Stimulated activated CD4-positive, alpha-beta T cell treated with anti-CD3 and anti-CD28 coated beads, Interleukin-1b, Interleukin-23, amount 100 ng/mL, for 24 hours (primary cell): Measurements from ENCODE around the gene PRKAG2.

ENCODE experiments used
- DNase-seq, 4 experiments: peaks; one replicate each; pipeline ENCODE4 v3.0.0-alpha.2; 2020; ENCODE audit warnings: low read depth in 4 of 4, low spot score in 1 of 4

Gene PRKAG2

DNA sequence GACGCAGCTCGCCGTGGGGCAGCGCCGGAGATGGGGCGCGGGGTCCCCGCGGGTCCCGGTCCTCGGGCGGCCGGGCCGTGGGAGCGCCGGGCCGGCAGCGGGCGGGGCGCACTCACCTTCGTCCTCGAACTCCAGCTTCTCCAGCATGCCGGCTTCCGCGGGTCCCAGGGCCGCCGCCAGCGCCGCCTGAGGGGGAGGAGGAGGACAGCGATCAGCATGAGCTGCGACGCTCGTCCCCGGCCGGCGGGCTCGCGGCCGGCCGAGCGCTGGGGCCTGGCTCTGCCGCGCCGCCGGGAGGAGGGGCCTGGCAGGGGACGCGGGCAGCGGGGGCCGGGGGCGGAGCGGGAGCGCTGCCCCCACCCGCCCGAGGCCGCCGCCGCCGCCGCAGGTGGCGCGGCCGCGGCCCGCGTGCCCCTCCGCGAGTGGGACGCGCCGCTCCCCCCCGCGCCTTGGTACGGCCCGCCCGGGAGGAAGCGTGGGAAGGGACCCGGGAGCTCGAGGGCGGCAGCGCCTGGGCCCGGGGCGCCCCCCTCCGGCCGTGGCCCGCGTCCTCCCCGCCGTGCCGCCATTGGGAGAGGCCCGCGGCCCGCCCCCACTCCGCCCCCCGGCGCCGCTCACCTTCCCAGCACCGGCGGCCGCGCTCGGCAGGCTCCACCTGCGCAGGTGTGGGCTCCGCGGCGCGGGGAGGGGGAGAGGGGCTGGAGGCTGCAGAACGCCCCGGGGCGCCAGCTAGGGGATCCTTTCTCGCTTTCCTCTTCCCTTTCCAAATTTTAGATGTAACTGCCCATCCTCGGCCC is 244.8 kb downstream of the PRKAG2 start:
- peak; percentile 66 to 80 (median 72) for DNase-seq

DNA sequence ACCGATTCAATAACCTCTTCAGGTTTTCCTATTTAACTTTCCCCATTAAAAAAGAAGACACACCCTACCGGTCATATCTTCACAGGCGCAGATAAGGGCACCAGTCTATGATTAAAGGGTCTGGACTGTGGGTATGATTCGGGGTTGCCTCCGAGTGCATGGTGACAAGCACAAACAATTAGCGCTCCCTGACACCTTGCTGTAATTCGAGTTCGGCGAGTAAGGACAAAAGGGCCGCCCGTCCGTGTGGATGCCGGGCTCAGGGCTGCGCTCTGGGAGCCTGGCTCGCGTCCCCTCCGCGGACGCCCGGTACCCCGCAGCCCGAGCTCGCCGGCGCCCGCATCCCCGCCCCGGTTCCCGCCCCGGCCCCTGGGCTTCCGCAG is 245.4 kb downstream of the PRKAG2 start:
- DNase-seq = peak in 1 of 4 experiments; percentile 17

DNA sequence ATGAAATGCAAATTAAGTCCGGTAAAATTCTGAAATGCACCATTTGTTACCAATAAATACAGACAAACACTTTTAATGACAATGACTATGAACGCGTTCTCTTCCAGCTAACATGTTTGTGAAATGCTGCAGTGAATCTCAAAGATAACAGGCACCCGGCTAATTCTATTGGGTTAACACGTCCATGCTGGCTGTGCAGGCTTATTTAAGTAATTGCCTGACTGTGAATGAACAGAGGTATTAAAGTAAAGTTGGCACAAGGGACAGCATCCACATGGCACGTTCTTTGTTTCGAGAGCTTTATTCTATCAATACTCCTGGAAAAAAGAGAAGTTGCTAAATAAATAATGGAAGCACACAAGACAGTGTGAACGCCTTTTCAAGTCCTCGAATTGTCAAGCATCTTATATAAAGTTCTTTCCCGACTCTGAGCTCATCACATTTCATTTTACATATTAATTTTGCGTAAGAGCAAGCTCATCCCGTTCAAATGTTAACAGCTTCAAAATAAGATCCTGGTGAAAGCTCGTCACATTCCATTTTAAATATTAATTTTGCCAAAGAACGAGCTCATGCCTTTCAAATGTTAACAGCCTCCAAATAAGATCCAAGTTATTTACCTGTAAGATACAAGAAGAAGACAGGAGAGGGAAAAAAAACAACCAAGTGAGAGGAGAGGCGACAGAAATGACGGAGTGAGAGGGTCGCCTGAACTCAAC is 245.9 kb downstream of the PRKAG2 start:
- no peak for DNase-seq

- DNase-seq = no peak
Measured at GRCh38 chr7:151630358-151630757, 246.6 kb downstream of the PRKAG2 start.

DNA sequence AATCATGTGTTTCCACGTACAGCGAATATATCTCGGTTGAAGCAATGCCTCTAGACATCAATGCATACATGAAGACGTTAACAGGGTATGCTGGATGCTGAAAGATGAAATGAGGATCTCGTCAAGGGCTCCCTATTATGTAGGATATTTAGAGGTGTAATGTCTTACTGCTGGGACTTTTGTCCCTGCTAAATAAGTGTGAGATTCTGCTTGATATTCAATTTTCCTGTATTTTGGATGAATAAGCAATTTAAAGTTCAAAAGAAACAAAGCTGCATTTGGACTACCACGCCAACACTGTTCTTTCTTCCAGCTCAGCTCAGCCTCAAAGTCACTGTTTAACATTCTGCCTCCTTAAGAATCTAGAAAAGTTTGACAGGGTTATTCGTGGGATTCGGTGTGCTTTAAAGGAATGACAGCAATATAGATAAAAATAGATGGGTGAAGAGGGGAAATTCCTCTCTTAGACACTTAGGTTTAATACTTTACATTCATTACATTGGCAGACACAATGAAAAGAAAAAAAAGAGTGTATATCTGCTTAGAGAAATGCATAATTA is 247.1 kb downstream of the PRKAG2 start:
- DNase-seq = no peak

GRCh38 chr7:151628846-151629604 is 247.9 kb downstream of the PRKAG2 start:
- no peak for DNase-seq

GRCh38 chr7:151626422-151627115 is 250.3 kb downstream of the PRKAG2 start:
- peak in 1 of 4 experiments; percentile 7 for DNase-seq

DNA sequence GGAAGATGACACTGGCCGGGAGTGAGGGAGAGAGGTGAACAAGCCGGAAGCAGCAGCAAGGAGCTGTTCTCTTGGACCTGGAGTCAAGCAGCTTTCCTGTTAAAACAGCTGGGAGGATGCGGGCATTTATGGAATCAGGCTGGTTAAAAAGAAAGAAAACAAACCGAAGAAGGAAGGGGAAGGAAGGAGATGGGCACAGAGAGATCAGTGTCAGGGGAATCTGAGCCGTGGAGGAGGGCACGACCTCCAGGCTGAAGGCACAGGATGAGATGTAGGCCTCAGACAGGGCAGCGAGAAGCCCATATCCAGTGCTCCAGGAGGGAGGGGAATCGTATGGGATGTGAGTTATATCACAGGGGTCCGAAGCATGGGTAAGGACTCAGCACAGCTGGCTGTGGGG is 251.3 kb downstream of the PRKAG2 start:
- DNase-seq = no peak

DNA sequence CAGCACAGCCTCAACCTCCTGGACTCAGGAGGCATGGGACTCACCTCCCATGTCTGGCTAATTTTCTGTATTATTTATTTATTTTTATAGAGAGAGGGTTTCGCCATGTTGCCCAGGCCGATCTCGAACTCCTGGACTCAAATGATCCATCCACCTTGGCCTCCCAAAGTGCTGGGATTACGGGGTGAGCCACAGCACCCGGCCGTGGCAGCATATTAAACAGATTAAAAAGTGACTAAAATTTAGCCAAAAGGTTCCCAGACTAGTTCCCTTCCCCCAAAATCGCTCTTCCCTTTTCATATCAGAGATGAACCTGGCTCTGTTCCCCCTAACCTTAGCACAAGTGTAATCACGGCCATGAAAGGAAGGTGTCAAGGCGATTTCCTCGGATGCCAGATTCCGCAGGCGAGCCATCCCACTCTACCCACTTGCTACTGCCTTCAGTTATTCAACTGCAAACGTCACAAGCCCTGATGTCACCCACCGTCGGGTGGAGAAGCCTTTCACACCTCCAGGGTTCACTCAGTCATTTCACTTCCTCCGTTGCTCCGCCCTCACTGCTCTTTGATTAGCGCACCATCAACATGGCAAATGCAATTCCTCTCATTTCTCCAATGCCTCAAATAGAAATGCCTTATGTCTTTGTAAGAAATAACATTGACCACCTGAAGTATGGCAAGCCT is 252.5 kb downstream of the PRKAG2 start:
- DNase-seq = no peak

- DNase-seq = no peak
Measured at GRCh38 chr7:151623766-151624165, 253.1 kb downstream of the PRKAG2 start.

- DNase-seq = no peak
Measured at GRCh38 chr7:151621961-151622360, 255.0 kb downstream of the PRKAG2 start.

GRCh38 chr7:151616443-151617213 is 260.3 kb downstream of the PRKAG2 start:
- DNase-seq = no peak

- no peak for DNase-seq
Measured at GRCh38 chr7:151615784-151616183, 261.1 kb downstream of the PRKAG2 start.

GRCh38 chr7:151615058-151615457 is 261.9 kb downstream of the PRKAG2 start:
- DNase-seq = no peak

GRCh38 chr7:151614019-151614418 is 262.9 kb downstream of the PRKAG2 start:
- DNase-seq = no peak

GRCh38 chr7:151611878-151612277 is 265.0 kb downstream of the PRKAG2 start:
- no peak for DNase-seq

GRCh38 chr7:151611041-151611440 is 265.9 kb downstream of the PRKAG2 start:
- DNase-seq = no peak

DNA sequence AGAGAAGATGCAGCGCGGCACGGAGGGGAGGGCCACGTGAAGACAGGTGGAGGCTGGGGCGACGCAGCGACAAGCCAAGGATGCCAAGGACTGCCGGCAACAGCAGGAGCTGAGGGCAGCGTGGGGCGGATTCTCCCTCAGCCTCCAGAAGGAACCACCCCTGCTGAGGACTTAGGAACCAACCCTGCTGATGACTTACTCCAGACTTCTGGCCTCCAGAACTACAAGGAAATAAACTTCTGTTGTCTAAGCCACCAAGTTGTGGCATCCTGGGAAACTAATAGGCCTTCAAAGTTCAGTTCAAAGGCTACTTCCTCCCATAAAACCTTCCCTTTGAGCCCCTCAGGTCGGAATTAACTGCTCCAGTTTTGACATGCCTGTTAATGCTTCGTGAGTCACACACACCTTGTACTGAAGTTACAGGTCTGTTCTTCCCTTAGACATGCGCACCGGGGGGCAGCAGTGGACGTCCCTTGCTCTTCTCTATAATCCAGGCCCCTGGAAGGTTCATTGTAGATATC is 268.8 kb downstream of the PRKAG2 start:
- DNase-seq = no peak

- DNase-seq = no peak
Measured at GRCh38 chr7:151607464-151607867, 269.4 kb downstream of the PRKAG2 start.
